ENCODE measurements around the gene MGAT4B. TPM values are rescaled to one million over a fixed set of nuclear protein-coding genes. Genes with fewer than 3 reads are reported as not detected.

Gene MGAT4B
- total RNA-seq, 2 donors from 2014 or later = 332 to 540 TPM

- H3K9ac ChIP-seq (ENCODE audit: low read depth in 2 of 2, low read length in 2 of 2) = no peak overlapping the region
- H3K36me3 ChIP-seq = peaks cover 25% of the 10 kb centered on the region
- H3K4me3 ChIP-seq = no peak overlapping the region
- H3K4me1 ChIP-seq = peaks cover 35% of the 10 kb centered on the region
- no peaks in the 10 kb centered on the region for H3K27me3 ChIP-seq
- intact Hi-C loops (cut with DNase I) = loop anchor here (10.0 kb wide), 1 partner anchor 104 kb away; the partner anchor contains the start of gene TBC1D9B
- no peak for DNase-seq
- no peak overlapping the region for H3K27ac ChIP-seq
- no peak for TF ChIP-seq CTCF (IDR thresholded peaks at IDR 0.05)
- H3K9me3 ChIP-seq = no peaks in the 10 kb centered on the region
Observed at GRCh38 chr5:179800696-179801201, 5.9 kb downstream of the MGAT4B start.

GRCh38 chr5:179800071-179800695 is 6.5 kb downstream of the MGAT4B start:
- DNase-seq = no peak
- intact Hi-C loops (cut with DNase I) = loop anchor here (10.0 kb wide), 1 partner anchor 105 kb away; the partner anchor contains the start of gene TBC1D9B
- Histone ChIP-seq H3K4me1 (peaks cover 35% of the 10 kb centered on the region), H3K9ac (ENCODE audit: low read depth in 2 of 2, low read length in 2 of 2) (no peak overlapping the region), H3K27ac (no peak overlapping the region), H3K27me3 (no peaks in the 10 kb centered on the region), H3K36me3 (peaks cover 25% of the 10 kb centered on the region), H3K9me3 (no peaks in the 10 kb centered on the region), H3K4me3 (no peak overlapping the region)
- no peak for TF ChIP-seq CTCF (IDR thresholded peaks at IDR 0.05)

GRCh38 chr5:179799644-179799973 is 7.1 kb downstream of the MGAT4B start:
- no peaks in the 10 kb centered on the region for H3K9me3 ChIP-seq
- H3K9ac ChIP-seq (ENCODE audit: low read depth in 2 of 2, low read length in 2 of 2) = no peak overlapping the region
- TF ChIP-seq CTCF (IDR thresholded peaks at IDR 0.05) = no peak
- H3K36me3 ChIP-seq = peaks cover 25% of the 10 kb centered on the region
- intact Hi-C loops (cut with DNase I) = loop anchor here (5.0 kb wide), 2 partner anchors 37 to 58 kb away; partner anchors contain the start of gene MRNIP
- peaks cover 33% of the 10 kb centered on the region for H3K4me1 ChIP-seq
- H3K4me3 ChIP-seq = no peak overlapping the region
- DNase-seq = no peak
- H3K27ac ChIP-seq = no peak overlapping the region
- H3K27me3 ChIP-seq = no peaks in the 10 kb centered on the region

- no peak for TF ChIP-seq CTCF (IDR thresholded peaks at IDR 0.05)
- Histone ChIP-seq H3K4me1 (peaks cover 27% of the 10 kb centered on the region), H3K9me3 (no peaks in the 10 kb centered on the region), H3K9ac (ENCODE audit: low read depth in 2 of 2, low read length in 2 of 2) (no peak overlapping the region), H3K27me3 (no peaks in the 10 kb centered on the region), H3K36me3 (peaks cover 25% of the 10 kb centered on the region), H3K4me3 (no peak overlapping the region), H3K27ac (no peak overlapping the region)
- intact Hi-C loops (cut with DNase I) = loop anchor here (5.0 kb wide), 2 partner anchors 37 to 58 kb away; partner anchors contain the start of gene MRNIP
- no peak for DNase-seq
Observed at GRCh38 chr5:179798771-179799643, 7.7 kb downstream of the MGAT4B start.

- no peak overlapping the region for H3K4me3 ChIP-seq
- no peak for TF ChIP-seq CTCF (IDR thresholded peaks at IDR 0.05)
- H3K27me3 ChIP-seq = no peaks in the 10 kb centered on the region
- H3K4me1 ChIP-seq = peaks cover 20% of the 10 kb centered on the region
- DNase-seq = no peak
- H3K9ac ChIP-seq (ENCODE audit: low read depth in 2 of 2, low read length in 2 of 2) = no peak overlapping the region
- H3K36me3 ChIP-seq = peaks cover 25% of the 10 kb centered on the region
- intact Hi-C loops (cut with DNase I) = loop anchor here (5.0 kb wide), 2 partner anchors 36 to 59 kb away; partner anchors contain the start of gene MRNIP
- no peaks in the 10 kb centered on the region for H3K9me3 ChIP-seq
- no peak overlapping the region for H3K27ac ChIP-seq
Observed at GRCh38 chr5:179798144-179798770, 8.4 kb downstream of the MGAT4B start.

All from colonic mucosa (tissue), 4 donors.